ENCODE data around the gene MYL6. TPM values are rescaled to one million over a fixed set of nuclear protein-coding genes. Genes with fewer than 3 reads are reported as not detected.
A peak's percentile ranks its signal among the peaks of the same experiment; 100 is the strongest.

Gene MYL6
- total RNA-seq, 1 donor: 1,047 TPM

- peak overlapping the region; percentile 98 for H3K4me3 ChIP-seq (ENCODE audit: low read depth, low read length)
- peak; percentile 77 for TF ChIP-seq CTCF (IDR thresholded peaks at IDR 0.05; ENCODE audit: insufficient read depth, low read length)
- DNase-seq (ENCODE audit: low read depth): peak; percentile 86
Observed at GRCh38 chr12:56157201-56158028, 744 bp upstream of the MYL6 start.

- H3K4me3 ChIP-seq (ENCODE audit: low read depth, low read length): peak overlapping the region; percentile 98
- TF ChIP-seq CTCF (IDR thresholded peaks at IDR 0.05; ENCODE audit: insufficient read depth, low read length): no peak
- peak; percentile 79 for DNase-seq (ENCODE audit: low read depth)
Observed at GRCh38 chr12:56158926-56159461, 835 bp downstream of the MYL6 start.

GRCh38 chr12:56159482-56160192, 1.5 kb downstream of the MYL6 start:
- H3K4me3 ChIP-seq (ENCODE audit: low read depth, low read length): peak overlapping the region; percentile 98
- no peak for TF ChIP-seq CTCF (IDR thresholded peaks at IDR 0.05; ENCODE audit: insufficient read depth, low read length)
- no peak for DNase-seq (ENCODE audit: low read depth)

GRCh38 chr12:56160193-56160763, 2.1 kb downstream of the MYL6 start:
- H3K4me3 ChIP-seq (ENCODE audit: low read depth, low read length): peak overlapping the region; percentile 98
- DNase-seq (ENCODE audit: low read depth): no peak
- TF ChIP-seq CTCF (IDR thresholded peaks at IDR 0.05; ENCODE audit: insufficient read depth, low read length): no peak

- TF ChIP-seq CTCF (IDR thresholded peaks at IDR 0.05; ENCODE audit: insufficient read depth, low read length): no peak
- no peak for DNase-seq (ENCODE audit: low read depth)
- peak overlapping the region; percentile 98 for H3K4me3 ChIP-seq (ENCODE audit: low read depth, low read length)
Observed at GRCh38 chr12:56160894-56161689, 2.9 kb downstream of the MYL6 start.

Measured in fibroblast of the aortic adventitia (primary cell).